Heart left ventricle (tissue), 13 donors: ENCODE measurements around the gene NGLY1.

ENCODE experiments used
- POLR2A ChIP-seq, 2 donors: fragments of 450-650 bp; IDR thresholded peaks; one replicate each; pipeline ENCODE4 v1.6.1; 2017; ENCODE audit warnings: antibody characterized with exemption in 2 of 2, mild to moderate bottlenecking in 2 of 2, moderate library complexity in 2 of 2
- TF ChIP-seq, protein P1 (sequence below), 12 donors: fragments of 200-600 bp; sonication (generic) in 4 of 12; IDR thresholded peaks; one replicate each; pipeline versions ENCODE4 v1.5.0 to v1.8.0; 2018 to 2022; ENCODE audit warnings: antibody characterized with exemption in 12 of 12, mild to moderate bottlenecking in 5 of 12
- donor health status: ischemic (EF 13 %, LVEDD 7.1; RV severe dilation, severe dysfunction).
- donor health status: DM: no; HTN: yes; CAD: no.
- donor health status: DM: no; HTN: no; CAD: no.
- donor health status: ischemic (EF 25% LVEDD 6.9; RV normal size, moderate dysfunction).
- donor health status: ischemic (EF 25% LVEDD 5.7; RV mildly dilated, moderate dysfunction).
- donor health status: ischemic (EF 35%, LVEDD 5.7; RV mildly dilated, moderate dysfunction).
- donor health status: nonischemic (EF 11% LVEDD 7.7; RV severe dilation, severe dysfunction).
- donor health status: DM: yes; HTN: yes; CAD: no.
- donor health status: PGD.
- donor health status: ischemic (EF 29% LVEDD 5.4; RV normal size, mild dysfunction).
- donor health status: nonischemic (EF 23%, LVEDD 6.1; RV moderate dilation, normal function).

DNA sequence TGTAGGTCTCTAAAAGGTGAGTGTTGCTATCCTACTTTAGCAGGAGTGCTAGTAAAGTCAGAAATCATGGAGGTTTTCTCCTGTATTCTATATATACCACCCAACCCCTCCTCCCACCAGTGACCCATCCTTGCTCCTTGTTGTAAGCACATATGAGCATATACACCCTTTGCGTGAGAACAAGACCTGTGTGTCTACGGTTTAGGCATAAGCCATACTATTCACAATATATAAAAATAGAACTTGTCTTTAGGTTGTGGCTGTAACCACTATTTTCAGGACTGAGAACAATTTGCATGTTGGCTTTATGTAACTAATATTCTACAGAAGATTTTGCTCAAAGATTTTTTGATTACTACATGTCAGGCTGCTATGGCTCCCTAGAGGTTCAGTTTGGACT lies 59.4 kb downstream of the NGLY1 start:
- TF ChIP-seq, protein P1, sequence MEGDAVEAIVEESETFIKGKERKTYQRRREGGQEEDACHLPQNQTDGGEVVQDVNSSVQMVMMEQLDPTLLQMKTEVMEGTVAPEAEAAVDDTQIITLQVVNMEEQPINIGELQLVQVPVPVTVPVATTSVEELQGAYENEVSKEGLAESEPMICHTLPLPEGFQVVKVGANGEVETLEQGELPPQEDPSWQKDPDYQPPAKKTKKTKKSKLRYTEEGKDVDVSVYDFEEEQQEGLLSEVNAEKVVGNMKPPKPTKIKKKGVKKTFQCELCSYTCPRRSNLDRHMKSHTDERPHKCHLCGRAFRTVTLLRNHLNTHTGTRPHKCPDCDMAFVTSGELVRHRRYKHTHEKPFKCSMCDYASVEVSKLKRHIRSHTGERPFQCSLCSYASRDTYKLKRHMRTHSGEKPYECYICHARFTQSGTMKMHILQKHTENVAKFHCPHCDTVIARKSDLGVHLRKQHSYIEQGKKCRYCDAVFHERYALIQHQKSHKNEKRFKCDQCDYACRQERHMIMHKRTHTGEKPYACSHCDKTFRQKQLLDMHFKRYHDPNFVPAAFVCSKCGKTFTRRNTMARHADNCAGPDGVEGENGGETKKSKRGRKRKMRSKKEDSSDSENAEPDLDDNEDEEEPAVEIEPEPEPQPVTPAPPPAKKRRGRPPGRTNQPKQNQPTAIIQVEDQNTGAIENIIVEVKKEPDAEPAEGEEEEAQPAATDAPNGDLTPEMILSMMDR (IDR thresholded peaks at IDR 0.05) = no peak
- no peak for TF ChIP-seq POLR2A (IDR thresholded peaks at IDR 0.05)
